Mesenchymal stem cell (in vitro differentiated cells and primary cell): ENCODE measurements around the gene CLCN6.

Source experiments
- DNase-seq: peaks from one replicate; pipeline ENCODE4 v3.0.0-alpha.2; 2013
- H2AFZ ChIP-seq: one replicate; pipeline ENCODE4 v1.6.1; 2013; ENCODE audit warnings: low read depth, mild to moderate bottlenecking, control low read depth, inconsistent platforms, low read length, moderate library complexity
- H2AK5ac ChIP-seq: 2 replicates; pipeline ENCODE4 v1.6.1; 2013; ENCODE audit warnings: low read length, moderate library complexity, mild to moderate bottlenecking, inconsistent platforms; ENCODE audit not compliant: severe bottlenecking
- H2BK120ac ChIP-seq: one replicate; pipeline ENCODE4 v1.6.1; 2013; ENCODE audit warnings: low read depth, mild to moderate bottlenecking, inconsistent platforms, low read length, moderate library complexity
- H2BK12ac ChIP-seq, 2 experiments: one replicate each; pipeline ENCODE4 v1.6.1; 2013; ENCODE audit warnings: inconsistent platforms in 2 of 2, low read length in 2 of 2, mild to moderate bottlenecking in 2 of 2, moderate library complexity in 2 of 2, control low read depth in 1 of 2
- H2BK15ac ChIP-seq: one replicate; pipeline ENCODE4 v1.6.1; 2013; ENCODE audit warnings: mild to moderate bottlenecking, low read depth, inconsistent platforms; ENCODE audit not compliant: poor library complexity, severe bottlenecking
- H2BK5ac ChIP-seq: 2 replicates; pipeline ENCODE4 v1.6.1; 2013; ENCODE audit warnings: low read depth, mild to moderate bottlenecking, low read length, control low read depth, inconsistent platforms; ENCODE audit not compliant: poor library complexity, severe bottlenecking
- H3K14ac ChIP-seq, 2 experiments: one replicate each; pipeline ENCODE4 v1.6.1; 2013; ENCODE audit warnings: inconsistent platforms in 2 of 2, low read length in 2 of 2, control low read depth in 1 of 2, mild to moderate bottlenecking in 1 of 2, moderate library complexity in 1 of 2
- H3K18ac ChIP-seq, 2 experiments: one replicate each; pipeline ENCODE4 v1.6.1; 2013; ENCODE audit warnings: inconsistent platforms in 2 of 2, low read length in 2 of 2, control low read depth in 1 of 2, low read depth in 1 of 2, mild to moderate bottlenecking in 1 of 2
- H3K23ac ChIP-seq, 2 experiments: one replicate each; pipeline ENCODE4 v1.6.1; 2013; ENCODE audit warnings: inconsistent platforms in 2 of 2, low read length in 2 of 2, mild to moderate bottlenecking in 2 of 2, moderate library complexity in 2 of 2, control low read depth in 1 of 2
- H3K27ac ChIP-seq: 2 replicates; pipeline ENCODE4 v1.5.1; 2013; ENCODE audit warnings: mild to moderate bottlenecking, moderate library complexity, low read length, control low read depth, inconsistent platforms; ENCODE audit not compliant: poor library complexity, severe bottlenecking
- H3K27me3 ChIP-seq, 2 experiments: 2 replicates each; pipeline versions ENCODE4 v1.6.1 to v1.7.0; 2013; ENCODE audit warnings: low read length in 2 of 2, mild to moderate bottlenecking in 2 of 2, moderate library complexity in 2 of 2, control low read depth in 1 of 2, inconsistent platforms in 1 of 2; ENCODE audit not compliant: control insufficient read depth in 1 of 2, insufficient read depth in 1 of 2
- H3K36me3 ChIP-seq, 2 experiments: 2 replicates each; pipeline versions ENCODE4 v1.6.1 to v1.7.0; 2013; ENCODE audit warnings: low read length in 2 of 2, control low read depth in 1 of 2, inconsistent platforms in 1 of 2, low read depth in 1 of 2, mild to moderate bottlenecking in 1 of 2; ENCODE audit not compliant: insufficient read depth in 2 of 2, control insufficient read depth in 1 of 2
- H3K4ac ChIP-seq, 2 experiments: one replicate each; pipeline ENCODE4 v1.6.1; 2013; ENCODE audit warnings: inconsistent platforms in 2 of 2, low read length in 2 of 2, mild to moderate bottlenecking in 2 of 2, moderate library complexity in 2 of 2, control low read depth in 1 of 2, low read depth in 1 of 2
- H3K4me1 ChIP-seq: 2 replicates; pipeline ENCODE4 v1.6.1; 2013; ENCODE audit warnings: low read depth, low read length, control low read depth; ENCODE audit not compliant: control insufficient read depth, insufficient read depth
- H3K4me2 ChIP-seq: 2 replicates; pipeline ENCODE4 v1.6.1; 2013; ENCODE audit warnings: low read length, mild to moderate bottlenecking, inconsistent platforms; ENCODE audit not compliant: poor library complexity, severe bottlenecking
- H3K4me3 ChIP-seq, 2 experiments: 2 replicates each; pipeline versions ENCODE4 v1.5.1 to v1.7.0; 2013; ENCODE audit warnings: low read length in 2 of 2, mild to moderate bottlenecking in 2 of 2, control low read depth in 1 of 2, low read depth in 1 of 2; ENCODE audit not compliant: insufficient read depth in 1 of 2
- H3K79me1 ChIP-seq: replicated peaks from 2 replicates; pipeline ENCODE4 v1.6.1; 2013; ENCODE audit warnings: mild to moderate bottlenecking, control low read depth, low read length, inconsistent platforms; ENCODE audit not compliant: poor library complexity, severe bottlenecking
- H3K9ac ChIP-seq: 2 replicates; pipeline ENCODE4 v1.7.0; 2013; ENCODE audit warnings: mild to moderate bottlenecking, low read length, moderate library complexity
- H3K9me3 ChIP-seq: 2 replicates; pipeline ENCODE4 v1.7.0; 2013; ENCODE audit warnings: mild to moderate bottlenecking, low read length; ENCODE audit not compliant: control insufficient read depth
- H4K8ac ChIP-seq: one replicate; pipeline ENCODE4 v1.6.1; 2013; ENCODE audit warnings: inconsistent platforms, mild to moderate bottlenecking, low read length, moderate library complexity
- H4K91ac ChIP-seq: one replicate; pipeline ENCODE4 v1.6.1; 2013; ENCODE audit warnings: mild to moderate bottlenecking, low read length, inconsistent platforms
- WGBS: methylation state at CpG from one replicate; pipeline ENCODE4 v1.1.7; 2013; ENCODE audit warnings: mixed read lengths; 5-methylcytosine and 5-hydroxymethylcytosine counted together

The CLCN6 gene

DNA sequence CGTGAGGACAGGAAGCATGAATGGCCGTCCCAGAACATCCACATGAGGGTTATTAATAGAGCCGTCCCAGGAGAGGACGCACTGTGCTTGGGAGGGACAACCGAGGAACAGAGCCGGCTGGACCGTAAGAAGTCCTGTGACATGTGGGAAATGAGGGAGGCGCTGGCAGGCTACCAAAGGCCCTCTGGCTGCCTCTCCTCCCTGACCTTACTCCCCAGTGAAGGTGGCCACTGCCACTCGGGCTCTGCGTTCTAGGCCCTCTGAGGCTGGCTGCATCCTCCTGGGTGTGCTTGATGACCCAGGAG lies 68.2 kb downstream of the CLCN6 start:
- H2AFZ ChIP-seq = no peak overlapping the region
- H3K79me1 ChIP-seq = no peaks in the 10 kb centered on the region
- no peak overlapping the region for H2BK120ac ChIP-seq
- H2AK5ac ChIP-seq = no peak overlapping the region
- no peak overlapping the region for H3K18ac ChIP-seq
- H4K91ac ChIP-seq = no peak overlapping the region
- WGBS = 77% methylated on average over 10 of the region's 10 CpGs
- H3K4me2 ChIP-seq = no peak overlapping the region
- H3K23ac ChIP-seq = no peak overlapping the region
- DNase-seq = no peak
- no peak overlapping the region for H3K14ac ChIP-seq
- no peak overlapping the region for H2BK15ac ChIP-seq
- H3K4ac ChIP-seq = no peak overlapping the region
- H3K4me1 ChIP-seq = no peaks in the 10 kb centered on the region
- H2BK5ac ChIP-seq = no peak overlapping the region
- H3K27ac ChIP-seq = no peak overlapping the region
- H3K4me3 ChIP-seq = no peak overlapping the region
- H3K27me3 ChIP-seq = peaks cover 52 to 88% of the 10 kb centered on the region in 2 experiments
- no peak overlapping the region for H2BK12ac ChIP-seq
- no peak overlapping the region for H4K8ac ChIP-seq
- H3K36me3 ChIP-seq = no peaks in the 10 kb centered on the region
- H3K9me3 ChIP-seq = no peaks in the 10 kb centered on the region
- no peak overlapping the region for H3K9ac ChIP-seq

DNA sequence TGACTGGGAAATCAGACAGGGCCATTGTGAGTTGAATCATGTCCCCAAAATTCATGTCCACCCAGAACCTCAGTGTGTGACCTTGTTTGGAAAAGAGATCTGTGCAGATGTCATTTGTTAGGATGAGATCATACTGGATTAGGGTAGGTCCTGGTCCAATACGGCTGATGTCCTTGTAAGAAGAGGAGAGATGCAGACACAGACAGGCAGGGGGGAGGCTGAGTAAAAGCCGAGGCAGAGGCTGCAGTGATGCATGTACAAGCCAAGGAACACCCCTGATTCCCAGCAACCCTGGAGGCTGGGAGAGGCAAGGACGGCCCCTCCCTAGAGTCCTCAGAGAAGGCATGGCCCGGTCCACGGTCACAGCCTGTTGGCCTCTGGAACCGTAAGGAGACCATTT lies 68.6 kb downstream of the CLCN6 start:
- no peak overlapping the region for H2BK12ac ChIP-seq
- no peaks in the 10 kb centered on the region for H3K9me3 ChIP-seq
- no peak overlapping the region for H3K27ac ChIP-seq
- DNase-seq = no peak
- H3K36me3 ChIP-seq = no peaks in the 10 kb centered on the region
- peaks cover 52 to 88% of the 10 kb centered on the region in 2 experiments for H3K27me3 ChIP-seq
- H3K4ac ChIP-seq = no peak overlapping the region
- no peak overlapping the region for H2AFZ ChIP-seq
- H3K79me1 ChIP-seq = no peaks in the 10 kb centered on the region
- no peak overlapping the region for H2BK5ac ChIP-seq
- H3K18ac ChIP-seq = no peak overlapping the region
- H4K91ac ChIP-seq = no peak overlapping the region
- no peak overlapping the region for H3K23ac ChIP-seq
- no peaks in the 10 kb centered on the region for H3K4me1 ChIP-seq
- H3K9ac ChIP-seq = no peak overlapping the region
- H2BK120ac ChIP-seq = no peak overlapping the region
- H3K14ac ChIP-seq = no peak overlapping the region
- H3K4me3 ChIP-seq = no peak overlapping the region
- H2AK5ac ChIP-seq = no peak overlapping the region
- no peak overlapping the region for H4K8ac ChIP-seq
- WGBS = 78% methylated on average over 6 of the region's 6 CpGs
- no peak overlapping the region for H2BK15ac ChIP-seq
- no peak overlapping the region for H3K4me2 ChIP-seq

DNA sequence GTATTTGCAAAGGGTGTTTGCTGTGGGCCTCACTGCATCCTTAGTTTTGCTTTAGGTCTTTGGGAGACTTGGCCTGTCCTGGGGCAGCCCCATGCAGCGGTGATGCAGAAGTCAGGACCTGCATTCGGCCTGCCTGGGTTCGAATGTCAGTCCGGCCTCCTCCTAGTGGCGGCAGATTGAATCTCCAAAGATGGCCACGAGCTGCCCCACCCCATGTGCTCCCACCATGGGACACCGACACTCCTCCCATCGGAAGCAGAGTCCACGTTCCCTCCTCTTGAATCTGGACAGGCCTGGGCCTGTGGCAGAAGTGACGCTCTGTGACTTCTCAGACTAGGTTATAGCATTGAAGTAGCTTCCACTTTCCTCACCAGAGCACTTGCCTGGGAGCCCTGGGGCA lies 69.1 kb downstream of the CLCN6 start:
- H2AK5ac ChIP-seq = no peak overlapping the region

GRCh38 chr1:11877074-11877473 lies 71.1 kb downstream of the CLCN6 start:
- H2BK15ac ChIP-seq = no peak overlapping the region
- H3K4ac ChIP-seq = no peak overlapping the region
- H2AK5ac ChIP-seq = no peak overlapping the region
- no peak for DNase-seq
- no peak overlapping the region for H4K8ac ChIP-seq
- no peak overlapping the region for H3K23ac ChIP-seq
- H3K14ac ChIP-seq = no peak overlapping the region
- H3K4me1 ChIP-seq = no peaks in the 10 kb centered on the region
- H2BK120ac ChIP-seq = no peak overlapping the region
- no peak overlapping the region for H2BK12ac ChIP-seq
- H2AFZ ChIP-seq = no peak overlapping the region
- H3K36me3 ChIP-seq = no peaks in the 10 kb centered on the region
- 56% methylated on average over 4 of the region's 6 CpGs for WGBS
- no peak overlapping the region for H3K9ac ChIP-seq
- H2BK5ac ChIP-seq = no peak overlapping the region
- H3K18ac ChIP-seq = no peak overlapping the region
- H3K9me3 ChIP-seq = no peaks in the 10 kb centered on the region
- H3K79me1 ChIP-seq = no peaks in the 10 kb centered on the region
- H3K4me3 ChIP-seq = no peak overlapping the region
- no peak overlapping the region for H3K27ac ChIP-seq
- H3K27me3 ChIP-seq = peaks cover 37 to 82% of the 10 kb centered on the region in 2 experiments
- H3K4me2 ChIP-seq = no peak overlapping the region
- no peak overlapping the region for H4K91ac ChIP-seq

More for the DNA sequence above, 69.1 kb downstream of the CLCN6 start:
- Histone ChIP-seq H3K4me1 (no peaks in the 10 kb centered on the region), H3K36me3 (no peaks in the 10 kb centered on the region), H3K4me2 (no peak overlapping the region), H3K9ac (no peak overlapping the region), H4K8ac (no peak overlapping the region), H3K18ac (no peak overlapping the region), H3K4me3 (no peak overlapping the region), H3K27ac (no peak overlapping the region), H2BK15ac (no peak overlapping the region), H4K91ac (no peak overlapping the region), H3K23ac (no peak overlapping the region), H2AFZ (no peak overlapping the region), H2BK5ac (no peak overlapping the region), H2BK12ac (no peak overlapping the region), H3K27me3 (peaks cover 48 to 87% of the 10 kb centered on the region in 2 experiments), H3K4ac (no peak overlapping the region), H3K79me1 (no peaks in the 10 kb centered on the region), H3K14ac (no peak overlapping the region), H3K9me3 (no peaks in the 10 kb centered on the region), H2BK120ac (no peak overlapping the region)
- no peak for DNase-seq
- 82% methylated on average over 10 of the region's 10 CpGs for WGBS
